IMR-90 (cell line): ENCODE results near the gene MPG. TPM values are rescaled to one million over a fixed set of nuclear protein-coding genes. Genes with fewer than 3 reads are reported as not detected.

Source experiments
- ATAC-seq: fragments of 200-7000 bp; cut with Tn5 transposase; 2 replicates; pipeline ENCODE4 v1.9.1; 2020; ENCODE audit warnings: low read depth, mild to moderate bottlenecking, moderate library complexity
- BruUV-seq: library from RNA; stranded (reverse); fragments of 400-500 nt; replicated peaks from 2 replicates; lab custom pipeline; 2021; lab: Mats Ljungman, UMichigan
- CTCF ChIA-PET: fragments of 300-600 bp; formaldehyde crosslinking; extraction: SDS; loops from one replicate; lab custom pipeline; 2021; ENCODE audit warnings: antibody characterized with exemption; lab: Yijun Ruan, JAX
- POLR2A ChIA-PET: fragments of 300-600 bp; sonication (Branson Sonifier 250); formaldehyde crosslinking; loops from one replicate; lab custom pipeline; 2022; ENCODE audit warnings: antibody characterized with exemption; ENCODE audit not compliant: unreplicated experiment; lab: Charles Lee
- DNase-seq: peaks from one replicate; pipeline ENCODE4 v3.0.0; 2013
- H2AFZ ChIP-seq: replicated peaks from 2 replicates; pipeline ENCODE3; 2013; ENCODE audit warnings: low read length, mild to moderate bottlenecking; ENCODE audit not compliant: poor library complexity
- H2AK5ac ChIP-seq: 2 replicates; pipeline ENCODE4 v1.6.1; 2013; ENCODE audit warnings: low read depth, low read length, inconsistent platforms
- H2AK9ac ChIP-seq: replicated peaks from 2 replicates; pipeline ENCODE3; 2013; ENCODE audit warnings: mild to moderate bottlenecking, low read depth, low read length, moderate library complexity; ENCODE audit not compliant: poor library complexity
- H2BK120ac ChIP-seq: 2 replicates; pipeline ENCODE4 v1.6.1; 2013; ENCODE audit warnings: low read depth, low read length, inconsistent platforms
- H2BK15ac ChIP-seq: 3 replicates; pipeline ENCODE4 v1.6.1; 2013; ENCODE audit warnings: low read depth, low read length, inconsistent platforms
- H2BK20ac ChIP-seq: 2 replicates; pipeline ENCODE4 v1.6.1; 2013; ENCODE audit warnings: low read depth, mild to moderate bottlenecking, inconsistent platforms, low read length, moderate library complexity
- H2BK5ac ChIP-seq: 2 replicates; pipeline ENCODE4 v1.6.1; 2013; ENCODE audit warnings: mild to moderate bottlenecking, low read depth, low read length, inconsistent platforms; ENCODE audit not compliant: poor library complexity, severe bottlenecking
- H3K14ac ChIP-seq: replicated peaks from 2 replicates; pipeline ENCODE4 v1.6.1; 2013; ENCODE audit warnings: low read depth, low read length, inconsistent platforms
- H3K18ac ChIP-seq: 2 replicates; pipeline ENCODE4 v1.6.1; 2013; ENCODE audit warnings: low read depth, low read length, control low read depth
- H3K23ac ChIP-seq: 2 replicates; pipeline ENCODE4 v1.6.1; 2013; ENCODE audit warnings: low read depth, low read length, inconsistent platforms
- H3K27ac ChIP-seq: 2 replicates; pipeline ENCODE4 v1.5.1; 2013; ENCODE audit warnings: mild to moderate bottlenecking, control low read depth, low read length; ENCODE audit not compliant: insufficient read depth
- H3K27me3 ChIP-seq: 2 replicates; pipeline ENCODE4 v1.6.1; 2013; ENCODE audit warnings: low read length; ENCODE audit not compliant: control insufficient read depth, insufficient read depth
- H3K36me3 ChIP-seq: 2 replicates; pipeline ENCODE4 v1.6.1; 2013; ENCODE audit warnings: low read length, mixed read lengths; ENCODE audit not compliant: control insufficient read depth, insufficient read depth
- H3K4ac ChIP-seq: 2 replicates; pipeline ENCODE4 v1.6.1; 2013; ENCODE audit warnings: low read depth, low read length, inconsistent platforms
- H3K4me1 ChIP-seq: 2 replicates; pipeline ENCODE4 v1.6.1; 2013; ENCODE audit warnings: low read length, mixed read lengths; ENCODE audit not compliant: control insufficient read depth, insufficient read depth
- H3K4me2 ChIP-seq: 2 replicates; pipeline ENCODE4 v1.6.1; 2013; ENCODE audit warnings: low read depth, mild to moderate bottlenecking, control low read depth, low read length, moderate library complexity
- H3K4me3 ChIP-seq: 2 replicates; pipeline ENCODE4 v1.5.1; 2013; ENCODE audit warnings: low read depth, mild to moderate bottlenecking, control low read depth, low read length, moderate library complexity; ENCODE audit not compliant: insufficient read depth
- H3K56ac ChIP-seq: 2 replicates; pipeline ENCODE4 v1.6.1; 2013; ENCODE audit warnings: low read length, inconsistent platforms; ENCODE audit not compliant: insufficient read depth; ENCODE audit errors: extremely low read depth
- H3K79me1 ChIP-seq, 2 experiments: 2 replicates each; pipeline ENCODE4 v1.6.1; 2013; ENCODE audit warnings: low read length in 2 of 2, inconsistent platforms in 1 of 2, low read depth in 1 of 2
- H3K9ac ChIP-seq: 2 replicates; pipeline ENCODE4 v1.6.1; 2013; ENCODE audit warnings: low read depth, low read length, control low read depth
- H3K9me1 ChIP-seq: 2 replicates; pipeline ENCODE4 v1.6.1; 2013; ENCODE audit warnings: low read length, inconsistent platforms; ENCODE audit not compliant: insufficient read depth
- H3K9me3 ChIP-seq: 2 replicates; pipeline ENCODE4 v1.6.1; 2013; ENCODE audit warnings: low read length; ENCODE audit not compliant: control insufficient read depth, insufficient read depth
- H4K20me1 ChIP-seq: 2 replicates; pipeline ENCODE4 v1.6.1; 2013; ENCODE audit warnings: low read length, inconsistent platforms; ENCODE audit not compliant: insufficient read depth
- H4K5ac ChIP-seq: 2 replicates; pipeline ENCODE4 v1.6.1; 2013; ENCODE audit warnings: mild to moderate bottlenecking, low read depth, low read length, control low read depth
- H4K8ac ChIP-seq, 2 experiments: 2 replicates each; pipeline ENCODE4 v1.6.1; 2013; ENCODE audit warnings: low read depth in 2 of 2, low read length in 2 of 2, control low read depth in 1 of 2, inconsistent platforms in 1 of 2
- H4K91ac ChIP-seq: 2 replicates; pipeline ENCODE4 v1.6.1; 2013; ENCODE audit warnings: low read depth, low read length, inconsistent platforms; ENCODE audit not compliant: insufficient read depth
- BHLHE40 ChIP-seq: fragments of 150-350 bp; IDR thresholded peaks from 2 replicates; pipeline ENCODE4 v1.6.1; 2016; ENCODE audit warnings: mild to moderate bottlenecking, low read depth, low read length
- RFX5 ChIP-seq: IDR thresholded peaks from 2 replicates; pipeline ENCODE4 v1.8.0; 2012; ENCODE audit warnings: low read depth, mild to moderate bottlenecking, low read length, moderate library complexity
- WGBS, 2 experiments: methylation state at CpG; one replicate each; pipeline versions ENCODE4 v1.1.5 to v1.1.7; 2013; ENCODE audit warnings: missing lambda C conversion rate in 2 of 2; ENCODE audit not compliant: insufficient read length in 1 of 2; ENCODE audit errors: extremely low coverage in 2 of 2; 5-methylcytosine and 5-hydroxymethylcytosine counted together
- dilution Hi-C: fragments of 300-500 bp; cut with HindIII; formaldehyde crosslinking; loops from one replicate; pipeline ENCODE4 v1.14.3; 2018; ENCODE audit warnings: low sequenced_read_pairs; ENCODE audit not compliant: unreplicated experiment
- in situ Hi-C: fragments of 300-500 bp; cut with MboI; formaldehyde crosslinking; loops from 3 replicates; pipeline ENCODE4 v1.14.3; 2019; ENCODE audit warnings: low sequenced_read_pairs, inconsistent platforms, mixed read lengths
- intact Hi-C: fragments of 100-400 bp; cut with micrococcal nuclease; formaldehyde crosslinking; loops from 2 replicates; pipeline ENCODE4 v1.10.0; 2022
- polyA plus RNA-seq, 3 experiments: library from polyadenylated mRNA; depleted of rRNA; stranded (reverse); fragments of >200 nt; gene quantifications; 2 replicates each; pipeline ENCODE4 v1.2.3, GENCODE V29; 2012; ENCODE audit warnings: low replicate concordance in 1 of 3
- total RNA-seq: library from RNA; depleted of rRNA; stranded (reverse); fragments of >200 nt; gene quantifications from 2 replicates; pipeline ENCODE4 v1.2.3, GENCODE V29; 2012

Gene MPG
- total and polyA plus RNA-seq, 2 of the 4 experiments (the other 2 are of a cell fraction), result 66.7 to 135 TPM

- Histone ChIP-seq H3K14ac (no peak overlapping the region), H3K27me3 (no peaks in the 10 kb centered on the region), H3K4me1 (peaks cover 2% of the 10 kb centered on the region; the same call in 1 of the 2 replicates), H2BK20ac (no peak overlapping the region), H4K5ac (no peak overlapping the region), H2AFZ (no peak overlapping the region), H2AK9ac (peak overlapping the region; percentile 53), H3K23ac (no peak overlapping the region), H3K9me1 (0 out of 2 replicates have a peak, but pooled peaks cover 5% of the 10 kb centered on the region), H2BK120ac (no peak overlapping the region), H3K18ac (no peak overlapping the region), H3K4me3 (no peak overlapping the region), H3K9me3 (no peaks in the 10 kb centered on the region), H2AK5ac (no peak overlapping the region), H3K4ac (no peak overlapping the region), H4K20me1 (peaks cover 49% of the 10 kb centered on the region), H2BK5ac (no peak overlapping the region), H3K36me3 (peaks cover 75% of the 10 kb centered on the region), H3K27ac (no peak overlapping the region), H3K56ac (no peak overlapping the region), H4K8ac (no peak overlapping the region), H3K4me2 (no peak overlapping the region), H2BK15ac (no peak overlapping the region), H3K79me1 (peaks cover 17 to 56% of the 10 kb centered on the region in 2 experiments), H4K91ac (no peak overlapping the region), H3K9ac (no peak overlapping the region)
- in situ Hi-C loops, result no loop called here
- TF ChIP-seq BHLHE40 (peak; percentile 85), RFX5 (no peak)
- ATAC-seq (0 out of 2 replicates have a peak, but pooled peaks have one; percentile 2), DNase-seq (peak; percentile 56)
- CTCF ChIA-PET, result interaction anchor here (0.6 to 1.3 kb wide), 2 partner anchors 13 to 40 kb away, joined by 3 read pairs; no protein-coding TSS in a partner anchor
- 69% methylated on average over 4 of the region's 8 CpGs; no CpG with 5 or more reads in 1 of the 2 experiments for WGBS, 2 experiments
- POLR2A ChIA-PET, result no interaction called here
- no TSS peak for BruUV-seq
- dilution Hi-C loops, result no loop called here
- intact Hi-C loops, result no loop called here
Observed at GRCh38 chr16:57711-58110, 20.3 kb upstream of the MPG start.
